Stimulated activated CD8-positive, alpha-beta memory T cell treated with anti-CD3 and anti-CD28 coated beads, Interleukin-12 subunit alpha, Interleukin-12 subunit beta, amount 100 ng/mL, for 24 hours (primary cell): ENCODE data around the gene IRS1.

Source experiments
- DNase-seq: peaks from one replicate; pipeline ENCODE4 v3.0.0-alpha.2; 2020; ENCODE audit errors: extremely low read depth

IRS1 gene

GRCh38 chr2:226721541-226721940 is 78.1 kb downstream of the IRS1 start:
- no peak for DNase-seq

- no peak for DNase-seq
Measured at GRCh38 chr2:226720948-226721347, 78.7 kb downstream of the IRS1 start.

- no peak for DNase-seq
Measured at GRCh38 chr2:226717719-226718118, 81.9 kb downstream of the IRS1 start.

GRCh38 chr2:226716126-226716525 is 83.5 kb downstream of the IRS1 start:
- DNase-seq = no peak

GRCh38 chr2:226715347-226715990 is 84.2 kb downstream of the IRS1 start:
- no peak for DNase-seq

DNA sequence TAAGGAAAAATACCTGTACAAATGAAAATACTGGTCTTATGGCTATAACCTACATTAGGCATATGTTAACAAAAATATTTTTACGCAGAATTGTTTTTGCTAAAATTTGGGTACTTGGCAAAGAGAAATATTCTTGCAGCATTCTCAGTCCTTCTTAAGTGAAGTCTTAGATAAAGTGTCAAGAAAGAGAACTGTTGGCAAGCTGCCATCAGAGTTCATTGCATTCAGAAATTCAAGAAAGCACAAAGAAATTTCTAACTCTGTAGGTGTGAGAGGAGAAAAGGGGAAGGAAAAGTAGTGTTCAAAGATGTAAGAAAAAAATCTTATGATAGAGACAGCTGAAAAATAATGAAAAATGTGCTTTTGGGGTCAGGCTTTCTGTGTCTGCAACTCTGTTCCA is 86.7 kb downstream of the IRS1 start:
- DNase-seq = no peak

- no peak for DNase-seq
Measured at GRCh38 chr2:226711606-226712296, 87.9 kb downstream of the IRS1 start.

DNA sequence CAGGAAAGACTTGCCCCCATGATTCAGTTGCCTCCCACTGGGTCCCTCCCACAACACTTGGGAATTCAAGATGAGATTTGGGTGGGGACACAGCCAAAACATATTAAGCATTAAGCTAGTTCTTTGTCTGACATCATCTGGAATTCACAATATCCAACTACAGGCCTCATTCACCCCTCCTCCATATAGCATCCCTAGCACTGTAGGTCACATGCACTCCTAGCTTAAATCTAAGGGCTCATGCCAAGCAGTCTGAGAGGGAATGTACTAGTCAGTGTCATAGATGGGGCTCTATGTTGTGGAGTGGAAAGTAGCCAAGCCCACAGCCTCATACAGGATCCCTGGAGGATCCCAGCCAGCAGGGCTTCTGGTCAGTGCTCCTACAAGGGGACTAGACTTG is 92.1 kb downstream of the IRS1 start:
- no peak for DNase-seq

- no peak for DNase-seq
Measured at GRCh38 chr2:226705965-226706364, 93.7 kb downstream of the IRS1 start.

GRCh38 chr2:226705133-226705886 is 94.3 kb downstream of the IRS1 start:
- DNase-seq = no peak

- no peak for DNase-seq
Measured at GRCh38 chr2:226703514-226703913, 96.1 kb downstream of the IRS1 start.

DNA sequence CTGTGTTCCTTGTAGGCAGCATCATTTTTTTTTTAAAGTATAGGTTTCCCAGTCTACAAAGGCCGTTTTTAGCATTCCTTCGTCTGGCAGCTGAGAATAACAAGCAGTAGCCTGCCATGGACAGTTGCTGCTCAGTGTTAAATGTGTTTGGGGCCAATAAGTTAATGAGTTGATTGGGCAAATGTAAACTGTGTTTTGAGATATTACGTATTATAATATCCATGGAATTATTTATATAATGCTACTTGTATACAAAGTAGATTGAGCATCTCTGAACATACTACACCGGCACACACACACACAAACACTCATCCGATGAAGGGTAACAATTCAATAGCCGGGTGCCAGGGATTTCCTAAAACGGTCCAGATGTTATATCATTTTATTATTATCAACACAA is 97.2 kb downstream of the IRS1 start:
- DNase-seq = no peak

GRCh38 chr2:226701052-226701451 is 98.6 kb downstream of the IRS1 start:
- DNase-seq = no peak

GRCh38 chr2:226699321-226699720 is 100.3 kb downstream of the IRS1 start:
- no peak for DNase-seq

- DNase-seq = no peak
Measured at GRCh38 chr2:226698671-226699070, 100.9 kb downstream of the IRS1 start.

- no peak for DNase-seq
Measured at GRCh38 chr2:226694586-226695284, 104.9 kb downstream of the IRS1 start.

- DNase-seq = no peak
Measured at GRCh38 chr2:226694149-226694548, 105.5 kb downstream of the IRS1 start.

GRCh38 chr2:226693521-226693920 is 106.1 kb downstream of the IRS1 start:
- DNase-seq = no peak

DNA sequence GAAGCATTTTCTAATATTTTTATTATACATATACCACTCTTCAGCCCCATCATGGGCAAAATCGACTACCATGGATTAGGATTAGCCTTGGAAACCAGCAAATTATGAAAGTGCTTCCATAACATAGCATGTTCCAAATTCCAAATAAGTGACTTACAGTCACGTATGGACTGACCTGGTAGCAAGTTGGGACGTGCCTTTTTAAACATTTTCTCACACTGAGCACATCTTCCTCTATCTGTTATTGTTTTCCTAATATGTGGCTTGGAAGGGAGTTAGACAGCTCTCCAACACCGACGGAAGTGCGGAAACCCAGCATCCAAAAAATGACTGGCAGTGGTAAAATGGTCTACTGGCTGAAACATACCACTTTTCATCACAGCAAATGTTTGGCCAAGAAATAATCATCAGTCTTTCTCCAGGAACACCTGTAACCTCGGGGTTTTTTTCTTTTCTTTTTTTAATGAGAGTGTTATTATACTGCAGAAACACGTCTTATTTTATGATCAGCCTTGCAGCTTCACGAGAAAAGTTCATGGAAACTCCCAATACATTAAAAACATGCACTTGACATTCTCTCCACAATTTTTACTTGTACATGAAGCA is 107.0 kb downstream of the IRS1 start:
- DNase-seq = no peak

GRCh38 chr2:226691255-226691654 is 108.4 kb downstream of the IRS1 start:
- DNase-seq = no peak

- DNase-seq = no peak
Measured at GRCh38 chr2:226690461-226691024, 109.1 kb downstream of the IRS1 start.
